Measurements from ENCODE around the gene SPTBN5. TPM values are rescaled to one million over a fixed set of nuclear protein-coding genes. Genes with fewer than 3 reads are reported as not detected.

SPTBN5 gene
- total RNA-seq, 1 donor from 2014 or later, result 6.8 TPM

- DNase-seq (ENCODE audit: extremely low read depth, low read depth, low spot score), result no peak
These were observed 84.2 kb downstream of the SPTBN5 start for GRCh38 chr15:41809526-41810220.

- DNase-seq (ENCODE audit: extremely low read depth, low read depth, low spot score), result no peak
These were observed 84.7 kb downstream of the SPTBN5 start for GRCh38 chr15:41809121-41809520.

- no peak for DNase-seq (ENCODE audit: extremely low read depth, low read depth, low spot score)
These were observed 87.3 kb downstream of the SPTBN5 start for GRCh38 chr15:41806291-41807181.

GRCh38 chr15:41805711-41806110, 88.1 kb downstream of the SPTBN5 start:
- DNase-seq (ENCODE audit: extremely low read depth, low read depth, low spot score), result no peak

- DNase-seq (ENCODE audit: extremely low read depth, low read depth, low spot score), result no peak
These were observed 88.8 kb downstream of the SPTBN5 start for GRCh38 chr15:41804916-41805666.

- no peak for DNase-seq (ENCODE audit: extremely low read depth, low read depth, low spot score)
These were observed 89.5 kb downstream of the SPTBN5 start for GRCh38 chr15:41804361-41804760.

- no peak for DNase-seq (ENCODE audit: extremely low read depth, low read depth, low spot score)
These were observed 91.9 kb downstream of the SPTBN5 start for GRCh38 chr15:41801850-41802455.

GRCh38 chr15:41801185-41801584, 92.7 kb downstream of the SPTBN5 start:
- no peak for DNase-seq (ENCODE audit: extremely low read depth, low read depth, low spot score)

- DNase-seq (ENCODE audit: extremely low read depth, low read depth, low spot score), result no peak
These were observed 94.4 kb downstream of the SPTBN5 start for GRCh38 chr15:41799488-41799805.

- no peak for DNase-seq (ENCODE audit: extremely low read depth, low read depth, low spot score)
These were observed 95.0 kb downstream of the SPTBN5 start for GRCh38 chr15:41798607-41799487.

Other genes with a start within 250 kb of the SPTBN5 start
- gene MGA, start 233.6 kb downstream of the SPTBN5 start, total RNA-seq, result 24.3 and 50.7 TPM in 2 replicates
- 21.4 and 27.4 TPM in 2 replicates for gene MAPKBP1, start 119.6 kb downstream of the SPTBN5 start, total RNA-seq
- gene JMJD7, start 66.0 kb downstream of the SPTBN5 start, total RNA-seq, result 3.6 and 4.5 TPM in 2 replicates
- gene PLA2G4B, start 55.2 kb downstream of the SPTBN5 start, total RNA-seq, result 0.48 and 0.58 TPM in 2 replicates
- gene EHD4, start 78.5 kb upstream of the SPTBN5 start, total RNA-seq, result 170 and 236 TPM in 2 replicates
- gene PLA2G4E, start 127.0 kb upstream of the SPTBN5 start, total RNA-seq, result not detected in 2 replicates
- not detected in 2 replicates for gene PLA2G4D, start 200.5 kb upstream of the SPTBN5 start, total RNA-seq